Endothelial cell of umbilical vein (primary cell): Measurements from ENCODE around the gene SAP25.

Experiments
- EZH2 ChIP-seq: IDR thresholded peaks from 2 replicates; pipeline ENCODE4 v1.6.1; 2012; ENCODE audit warnings: borderline replicate concordance, low read depth, mild to moderate bottlenecking, moderate library complexity, low read length, inconsistent platforms; ENCODE audit not compliant: severe bottlenecking
- MAX ChIP-seq: IDR thresholded peaks from 2 replicates; pipeline ENCODE4 v1.6.1; 2011; ENCODE audit not compliant: insufficient read depth, insufficient read length
- POLR2A ChIP-seq: IDR thresholded peaks from 2 replicates; pipeline ENCODE4 v1.6.1; 2012; ENCODE audit warnings: low read depth, mild to moderate bottlenecking, control low read depth, low read length
- POLR2AphosphoS5 ChIP-seq: IDR thresholded peaks from 2 replicates; pipeline ENCODE4 v1.6.1; 2012; ENCODE audit warnings: low read depth, mild to moderate bottlenecking, control low read depth, low read length, moderate library complexity; ENCODE audit not compliant: insufficient read depth
- TF ChIP-seq, protein P1 (sequence below), 2 donors: IDR thresholded peaks; 1 replicate in 1 of 2; 2 replicates in 1 of 2; pipeline ENCODE4 v1.5.1; 2011; ENCODE audit warnings: low read length in 2 of 2, mild to moderate bottlenecking in 2 of 2, moderate library complexity in 2 of 2, control low read depth in 1 of 2, inconsistent platforms in 1 of 2, low read depth in 1 of 2; ENCODE audit not compliant: insufficient read depth in 1 of 2; ENCODE audit errors: extremely low read depth in 1 of 2

GRCh38 chr7:100544386-100544785 lies 29.3 kb downstream of the SAP25 start:
- no peak for TF ChIP-seq MAX
- TF ChIP-seq, protein P1, sequence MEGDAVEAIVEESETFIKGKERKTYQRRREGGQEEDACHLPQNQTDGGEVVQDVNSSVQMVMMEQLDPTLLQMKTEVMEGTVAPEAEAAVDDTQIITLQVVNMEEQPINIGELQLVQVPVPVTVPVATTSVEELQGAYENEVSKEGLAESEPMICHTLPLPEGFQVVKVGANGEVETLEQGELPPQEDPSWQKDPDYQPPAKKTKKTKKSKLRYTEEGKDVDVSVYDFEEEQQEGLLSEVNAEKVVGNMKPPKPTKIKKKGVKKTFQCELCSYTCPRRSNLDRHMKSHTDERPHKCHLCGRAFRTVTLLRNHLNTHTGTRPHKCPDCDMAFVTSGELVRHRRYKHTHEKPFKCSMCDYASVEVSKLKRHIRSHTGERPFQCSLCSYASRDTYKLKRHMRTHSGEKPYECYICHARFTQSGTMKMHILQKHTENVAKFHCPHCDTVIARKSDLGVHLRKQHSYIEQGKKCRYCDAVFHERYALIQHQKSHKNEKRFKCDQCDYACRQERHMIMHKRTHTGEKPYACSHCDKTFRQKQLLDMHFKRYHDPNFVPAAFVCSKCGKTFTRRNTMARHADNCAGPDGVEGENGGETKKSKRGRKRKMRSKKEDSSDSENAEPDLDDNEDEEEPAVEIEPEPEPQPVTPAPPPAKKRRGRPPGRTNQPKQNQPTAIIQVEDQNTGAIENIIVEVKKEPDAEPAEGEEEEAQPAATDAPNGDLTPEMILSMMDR (IDR thresholded peaks at IDR 0.05; ENCODE audit: extremely low read depth in 1 of 2, insufficient read depth in 1 of 2, low read depth in 1 of 2, low read length in 2 of 2), result no peak
- no peak for TF ChIP-seq POLR2A
- TF ChIP-seq EZH2, result no peak
- no peak for TF ChIP-seq POLR2AphosphoS5
